CD4-positive, alpha-beta T cell treated with Interleukin-17A for 1 hour (primary cell): ENCODE data around the gene SQOR.
"Not testable (repeated sequence)": the region's sequence is repeated elsewhere in the genome, so short reads cannot be mapped to it uniquely, and the experiment has no call there.

Source experiments
- DNase-seq: peaks from one replicate; pipeline ENCODE4 v3.0.0-alpha.2; 2020

Gene SQOR

GRCh38 chr15:45635191-45635638, 386 bp downstream of the SQOR start:
- DNase-seq = peak; percentile 65

- no peak for DNase-seq
These were observed 999 bp downstream of the SQOR start for GRCh38 chr15:45635763-45636292.

GRCh38 chr15:45637141-45637540, 2.3 kb downstream of the SQOR start:
- no peak for DNase-seq

GRCh38 chr15:45637552-45638033, 2.8 kb downstream of the SQOR start:
- DNase-seq = peak; percentile 84

- DNase-seq = no peak
These were observed 5.8 kb downstream of the SQOR start for GRCh38 chr15:45640616-45641015.

- no peak for DNase-seq
These were observed 6.5 kb downstream of the SQOR start for GRCh38 chr15:45641374-45641781.

- DNase-seq = no peak
These were observed 7.4 kb downstream of the SQOR start for GRCh38 chr15:45641999-45642932.

GRCh38 chr15:45644437-45644836, 9.6 kb downstream of the SQOR start:
- no peak for DNase-seq

GRCh38 chr15:45645026-45645980, 10.5 kb downstream of the SQOR start:
- no peak for DNase-seq

GRCh38 chr15:45646220-45646619, 11.4 kb downstream of the SQOR start:
- no peak for DNase-seq

- DNase-seq = no peak
These were observed 13.0 kb downstream of the SQOR start for GRCh38 chr15:45647828-45648227.

- DNase-seq = no peak
These were observed 13.8 kb downstream of the SQOR start for GRCh38 chr15:45648521-45649200.

GRCh38 chr15:45650007-45650406, 15.2 kb downstream of the SQOR start:
- not testable (repeated sequence) for DNase-seq

GRCh38 chr15:45650889-45651525, 16.2 kb downstream of the SQOR start:
- no peak for DNase-seq

- DNase-seq = no peak
These were observed 19.0 kb downstream of the SQOR start for GRCh38 chr15:45653702-45654424.

GRCh38 chr15:45654749-45655148, 19.9 kb downstream of the SQOR start:
- DNase-seq = no peak

- no peak for DNase-seq
These were observed 22.4 kb downstream of the SQOR start for GRCh38 chr15:45657254-45657653.

GRCh38 chr15:45657764-45658545, 23.1 kb downstream of the SQOR start:
- DNase-seq = no peak

GRCh38 chr15:45660231-45660979, 25.6 kb downstream of the SQOR start:
- DNase-seq = no peak

GRCh38 chr15:45662375-45662774, 27.5 kb downstream of the SQOR start:
- DNase-seq = no peak
